Measurements from ENCODE around the gene USH2A. TPM values are rescaled to one million over a fixed set of nuclear protein-coding genes. Genes with fewer than 3 reads are reported as not detected.

USH2A gene
- total RNA-seq, 6 experiments from 2014 or later = 0.19 to 1.8 (median 0.81) TPM

GRCh38 chr1:215894617-215895016 is 528.6 kb downstream of the USH2A start:
- Histone ChIP-seq H3K9me3 (no peaks in the 10 kb centered on the region), H3K4me1 (no peaks in the 10 kb centered on the region), H3K4me3 (no peak overlapping the region), H3K36me3 (no peaks in the 10 kb centered on the region), H3K27ac (no peak overlapping the region), H3K27me3 (no peaks in the 10 kb centered on the region)
- intact Hi-C loops (cut with DNase I) = no loop called here
- no peak for TF ChIP-seq CTCF (IDR thresholded peaks at IDR 0.05)
- TF ChIP-seq POLR2A (IDR thresholded peaks at IDR 0.05) = no peak
- DNase-seq = no peak
- no peak for ATAC-seq
- WGBS (ENCODE audit: insufficient coverage, low coverage, low lambda C conversion rate, missing lambda C conversion rate) = 39% methylated on average over 4 of the region's 4 CpGs

GRCh38 chr1:215891266-215892057 is 531.8 kb downstream of the USH2A start:
- Histone ChIP-seq H3K9me3 (no peaks in the 10 kb centered on the region), H3K4me3 (no peak overlapping the region), H3K27ac (no peak overlapping the region), H3K27me3 (no peaks in the 10 kb centered on the region), H3K36me3 (no peaks in the 10 kb centered on the region), H3K4me1 (peaks cover 0 to 12% (median 0%) of the 10 kb centered on the region in 4 donors)
- no peak for TF ChIP-seq POLR2A (IDR thresholded peaks at IDR 0.05)
- TF ChIP-seq CTCF (IDR thresholded peaks at IDR 0.05) = no peak
- WGBS (ENCODE audit: insufficient coverage, low coverage, low lambda C conversion rate, missing lambda C conversion rate) = 63% methylated on average over 5 of the region's 7 CpGs
- ATAC-seq (no peak), DNase-seq (no peak)
- intact Hi-C loops (cut with DNase I) = no loop called here

DNA sequence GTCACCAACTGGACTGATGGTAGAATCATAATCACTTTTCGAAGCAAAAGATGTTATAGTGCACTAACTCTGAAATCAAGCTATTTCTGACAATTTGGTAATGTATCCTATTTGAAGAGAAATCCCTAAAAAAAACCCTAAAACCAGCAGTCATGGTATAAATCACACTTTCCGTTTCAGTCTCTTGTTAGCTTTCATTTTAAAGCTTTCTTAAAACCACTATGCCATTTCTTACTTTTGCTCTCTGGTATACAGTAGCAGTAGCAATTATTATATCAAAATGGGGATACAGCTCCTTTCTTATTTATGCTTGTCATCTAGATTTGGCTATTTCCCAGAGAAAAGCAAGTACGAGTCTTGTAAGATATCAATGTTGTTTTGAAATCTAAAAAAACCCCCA is 532.8 kb downstream of the USH2A start:
- Histone ChIP-seq H3K36me3 (no peaks in the 10 kb centered on the region), H3K4me3 (no peak overlapping the region), H3K9me3 (no peaks in the 10 kb centered on the region), H3K4me1 (peaks cover 0 to 12% (median 0%) of the 10 kb centered on the region in 4 donors), H3K27me3 (no peaks in the 10 kb centered on the region), H3K27ac (no peak overlapping the region)
- ATAC-seq (no peak), DNase-seq (no peak)
- intact Hi-C loops (cut with DNase I) = no loop called here
- WGBS (ENCODE audit: insufficient coverage, low coverage, low lambda C conversion rate, missing lambda C conversion rate) = 64% methylated on average over 3 of the region's 3 CpGs
- TF ChIP-seq CTCF (IDR thresholded peaks at IDR 0.05) (no peak), POLR2A (IDR thresholded peaks at IDR 0.05) (no peak)

- intact Hi-C loops (cut with DNase I) = no loop called here
- DNase-seq (no peak), ATAC-seq (no peak)
- no peak for TF ChIP-seq POLR2A (IDR thresholded peaks at IDR 0.05)
- no peak for TF ChIP-seq CTCF (IDR thresholded peaks at IDR 0.05)
- Histone ChIP-seq H3K4me1 (peaks cover 0 to 12% (median 0%) of the 10 kb centered on the region in 4 donors), H3K4me3 (no peak overlapping the region), H3K9me3 (no peaks in the 10 kb centered on the region), H3K36me3 (no peaks in the 10 kb centered on the region), H3K27ac (no peak overlapping the region), H3K27me3 (no peaks in the 10 kb centered on the region)
- WGBS (ENCODE audit: insufficient coverage, low coverage, low lambda C conversion rate, missing lambda C conversion rate) = 77% methylated on average over 2 of the region's 3 CpGs
Observed at GRCh38 chr1:215889871-215890270, 533.4 kb downstream of the USH2A start.
